Neural cell (in vitro differentiated cells): ENCODE results near the gene GATA2. TPM values are rescaled to one million over a fixed set of nuclear protein-coding genes. Genes with fewer than 3 reads are reported as not detected.

Experiments used
- H2AFZ ChIP-seq: fragments of 200-600, 300-800 bp; sonication (generic), shearing (Covaris generic); 2 replicates; pipeline ENCODE4 v1.6.0; 2014; ENCODE audit warnings: low read depth, mild to moderate bottlenecking, antibody characterized with exemption, low read length, moderate library complexity
- H3F3A ChIP-seq: fragments of 200-600 bp; shearing (Covaris generic); 2 replicates; pipeline ENCODE4 v1.6.1; 2016; ENCODE audit warnings: mild to moderate bottlenecking, moderate library complexity, mixed read lengths, antibody characterized with exemption, low read length; ENCODE audit not compliant: insufficient read depth, poor library complexity, severe bottlenecking
- H3K27ac ChIP-seq: fragments of 200-600, 300-800 bp; sonication (generic), shearing (Covaris generic); 2 replicates; pipeline ENCODE4 v1.5.1; 2014; ENCODE audit warnings: mild to moderate bottlenecking, low read length, moderate library complexity
- H3K27me3 ChIP-seq: fragments of 300-800, 200-600 bp; sonication (generic), shearing (Covaris generic); 2 replicates; pipeline ENCODE4 v1.6.0; 2014; ENCODE audit warnings: mild to moderate bottlenecking, low read depth, low read length, moderate library complexity; ENCODE audit not compliant: insufficient read depth
- H3K36me3 ChIP-seq: fragments of 300-800, 200-600 bp; sonication (generic), shearing (Covaris generic); 2 replicates; pipeline ENCODE4 v1.5.1; 2014; ENCODE audit warnings: mild to moderate bottlenecking, antibody characterized with exemption, low read length, moderate library complexity; ENCODE audit not compliant: insufficient read depth
- H3K4me2 ChIP-seq: fragments of 300-800, 200-600 bp; sonication (generic), shearing (Covaris generic); 2 replicates; pipeline ENCODE4 v1.6.0; 2014; ENCODE audit warnings: mild to moderate bottlenecking, low read length
- H3K4me3 ChIP-seq: fragments of 300-800, 200-600 bp; sonication (generic), shearing (Covaris generic); 2 replicates; pipeline ENCODE4 v1.5.1; 2014; ENCODE audit warnings: mild to moderate bottlenecking, low read length, moderate library complexity
- H3K79me2 ChIP-seq: fragments of 200-600 bp; shearing (Covaris generic); replicated peaks from 2 replicates; pipeline ENCODE4 v1.6.0; 2014; ENCODE audit warnings: mild to moderate bottlenecking, low read length, moderate library complexity; ENCODE audit not compliant: insufficient read depth
- H3K9ac ChIP-seq: fragments of 300-800, 200-600 bp; sonication (generic), shearing (Covaris generic); 2 replicates; pipeline ENCODE4 v1.6.1; 2016; ENCODE audit warnings: mild to moderate bottlenecking, low read length, mixed read lengths
- H3K9me2 ChIP-seq: fragments of 200-600 bp; shearing (Covaris generic); 2 replicates; pipeline ENCODE4 v1.6.1; 2016; ENCODE audit warnings: mild to moderate bottlenecking, low read length, mixed read lengths; ENCODE audit not compliant: insufficient read depth
- H3K9me3 ChIP-seq: fragments of 200-600, 300-800 bp; sonication (generic), shearing (Covaris generic); 2 replicates; pipeline ENCODE4 v1.6.1; 2016; ENCODE audit warnings: mild to moderate bottlenecking, mixed run types, low read length, moderate library complexity, mixed read lengths
- H4K20me1 ChIP-seq: fragments of 200-600 bp; shearing (Covaris generic); 2 replicates; pipeline ENCODE4 v1.6.1; 2016; ENCODE audit warnings: mild to moderate bottlenecking, mixed run types; ENCODE audit not compliant: insufficient read depth
- EP300 ChIP-seq: fragments of 450-650 bp; conservative IDR thresholded peaks from 2 replicates; pipeline ENCODE4 v1.6.1; 2014; ENCODE audit warnings: antibody characterized with exemption, mild to moderate bottlenecking, moderate library complexity; ENCODE audit not compliant: poor library complexity, severe bottlenecking
- EZH2 ChIP-seq: fragments of 200-600, 300-800 bp; shearing (Covaris generic), sonication (generic); IDR thresholded peaks from 2 replicates; pipeline ENCODE4 v1.6.1; 2014; ENCODE audit warnings: antibody characterized with exemption, low read length, borderline replicate concordance, mild to moderate bottlenecking; ENCODE audit not compliant: insufficient read depth, poor library complexity, severe bottlenecking
- MXI1 ChIP-seq: fragments of 450-650 bp; conservative IDR thresholded peaks from 2 replicates; pipeline ENCODE4 v1.6.1; 2014; ENCODE audit warnings: antibody characterized with exemption, mild to moderate bottlenecking; ENCODE audit not compliant: poor library complexity, severe bottlenecking
- POLR2AphosphoS5 ChIP-seq: IDR thresholded peaks from 2 replicates; pipeline ENCODE4 v1.6.1; 2012
- RAD21 ChIP-seq: fragments of 450-650 bp; conservative IDR thresholded peaks from 2 replicates; pipeline ENCODE4 v1.6.1; 2014; ENCODE audit warnings: antibody characterized with exemption, mild to moderate bottlenecking, moderate library complexity
- REST ChIP-seq: IDR thresholded peaks from 2 replicates; pipeline ENCODE4 v1.6.1; 2012; ENCODE audit warnings: borderline replicate concordance
- SMC3 ChIP-seq: fragments of 450-650 bp; conservative IDR thresholded peaks from 2 replicates; pipeline ENCODE4 v1.6.1; 2014; ENCODE audit warnings: antibody characterized with exemption, mild to moderate bottlenecking, moderate library complexity; ENCODE audit not compliant: poor library complexity
- TAF1 ChIP-seq: IDR thresholded peaks from 2 replicates; pipeline ENCODE4 v1.6.1; 2012; ENCODE audit warnings: low read depth
- polyA plus RNA-seq: library from polyadenylated mRNA; depleted of rRNA; stranded (reverse); fragments of >200 nt; gene quantifications from 2 replicates; pipeline ENCODE4 v1.2.3, GENCODE V29; 2014
- TF ChIP-seq, protein P1 (sequence below): fragments of 450-650 bp; IDR thresholded peaks from 2 replicates; pipeline ENCODE4 v1.5.1; 2014; ENCODE audit warnings: antibody characterized with exemption, mild to moderate bottlenecking, moderate library complexity; ENCODE audit not compliant: poor library complexity, severe bottlenecking

The GATA2 gene
- polyA plus RNA-seq, 1 donor from 2014 or later, result not detected

- H3K9ac ChIP-seq, result no peak overlapping the region
- TF ChIP-seq TAF1, result no peak
- no peak for TF ChIP-seq SMC3
- TF ChIP-seq RAD21, result no peak
- TF ChIP-seq, protein P1, sequence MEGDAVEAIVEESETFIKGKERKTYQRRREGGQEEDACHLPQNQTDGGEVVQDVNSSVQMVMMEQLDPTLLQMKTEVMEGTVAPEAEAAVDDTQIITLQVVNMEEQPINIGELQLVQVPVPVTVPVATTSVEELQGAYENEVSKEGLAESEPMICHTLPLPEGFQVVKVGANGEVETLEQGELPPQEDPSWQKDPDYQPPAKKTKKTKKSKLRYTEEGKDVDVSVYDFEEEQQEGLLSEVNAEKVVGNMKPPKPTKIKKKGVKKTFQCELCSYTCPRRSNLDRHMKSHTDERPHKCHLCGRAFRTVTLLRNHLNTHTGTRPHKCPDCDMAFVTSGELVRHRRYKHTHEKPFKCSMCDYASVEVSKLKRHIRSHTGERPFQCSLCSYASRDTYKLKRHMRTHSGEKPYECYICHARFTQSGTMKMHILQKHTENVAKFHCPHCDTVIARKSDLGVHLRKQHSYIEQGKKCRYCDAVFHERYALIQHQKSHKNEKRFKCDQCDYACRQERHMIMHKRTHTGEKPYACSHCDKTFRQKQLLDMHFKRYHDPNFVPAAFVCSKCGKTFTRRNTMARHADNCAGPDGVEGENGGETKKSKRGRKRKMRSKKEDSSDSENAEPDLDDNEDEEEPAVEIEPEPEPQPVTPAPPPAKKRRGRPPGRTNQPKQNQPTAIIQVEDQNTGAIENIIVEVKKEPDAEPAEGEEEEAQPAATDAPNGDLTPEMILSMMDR, result no peak
- TF ChIP-seq MXI1, result no peak
- no peak for TF ChIP-seq EP300
- no peak for TF ChIP-seq POLR2AphosphoS5
- no peak for TF ChIP-seq EZH2
Measured at GRCh38 chr3:128490915-128491690, 1.9 kb downstream of the GATA2 start.

DNA sequence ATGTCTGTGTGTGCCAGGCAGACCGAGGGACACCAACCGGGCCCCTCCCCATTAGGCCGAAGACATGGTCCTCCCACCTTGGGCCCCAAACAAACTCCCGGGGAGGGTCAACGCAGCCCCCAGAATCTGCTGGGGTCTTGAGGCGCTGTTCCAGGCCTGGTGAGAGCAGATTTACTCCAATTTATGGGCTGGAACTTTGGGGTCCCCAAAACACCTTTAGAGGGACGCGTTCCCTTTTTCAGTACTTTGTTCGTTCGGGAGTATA, 2.4 kb downstream of the GATA2 start:
- Histone ChIP-seq H3K27me3 (peaks cover 100% of the 10 kb centered on the region), H3K9me2 (no peaks in the 10 kb centered on the region), H3K4me3 (no peak overlapping the region), H3K9ac (no peak overlapping the region), H4K20me1 (no peaks in the 10 kb centered on the region), H3K27ac (no peak overlapping the region), H3K79me2 (no peaks in the 10 kb centered on the region), H3F3A (no peaks in the 10 kb centered on the region), H3K4me2 (no peak overlapping the region), H3K36me3 (no peaks in the 10 kb centered on the region), H3K9me3 (no peaks in the 10 kb centered on the region), H2AFZ (no peak overlapping the region)
- no peak for TF ChIP-seq EZH2
- TF ChIP-seq SMC3, result no peak
- TF ChIP-seq RAD21, result no peak
- TF ChIP-seq TAF1, result no peak
- no peak for TF ChIP-seq POLR2AphosphoS5
- no peak for TF ChIP-seq REST
- TF ChIP-seq EP300, result no peak
- TF ChIP-seq MXI1, result no peak
- TF ChIP-seq, protein P1, result no peak

More at GRCh38 chr3:128490915-128491690, 1.9 kb downstream of the GATA2 start:
- no peak overlapping the region for H3K27ac ChIP-seq
- H3K9me3 ChIP-seq, result no peaks in the 10 kb centered on the region
- H3K79me2 ChIP-seq, result no peaks in the 10 kb centered on the region
- H2AFZ ChIP-seq, result no peak overlapping the region
- no peak overlapping the region for H3K4me2 ChIP-seq
- H3F3A ChIP-seq, result no peaks in the 10 kb centered on the region
- H3K9me2 ChIP-seq, result no peaks in the 10 kb centered on the region
- no peaks in the 10 kb centered on the region for H4K20me1 ChIP-seq
- H3K36me3 ChIP-seq, result no peaks in the 10 kb centered on the region
- no peak overlapping the region for H3K4me3 ChIP-seq
- H3K27me3 ChIP-seq, result peaks cover 100% of the 10 kb centered on the region
